GM12891 (cell line): Measurements from ENCODE around the gene UMAD1.

Experiments used
- PAX5 ChIP-seq: IDR thresholded peaks from 2 replicates; pipeline ENCODE4 v1.6.1; 2011; ENCODE audit warnings: low read length, moderate library complexity, mild to moderate bottlenecking; ENCODE audit not compliant: insufficient read depth, severe bottlenecking
- POLR2A ChIP-seq: IDR thresholded peaks from 2 replicates; pipeline ENCODE4 v1.6.1; 2011; ENCODE audit warnings: low read depth, low read length, control low read depth
- POLR2AphosphoS5 ChIP-seq: IDR thresholded peaks from 2 replicates; pipeline ENCODE4 v1.6.1; 2011; ENCODE audit warnings: low read depth, low read length, control low read depth
- POU2F2 ChIP-seq: IDR thresholded peaks from 2 replicates; pipeline ENCODE4 v1.6.1; 2011; ENCODE audit warnings: low read depth, mild to moderate bottlenecking, control low read depth, low read length, moderate library complexity
- SPI1 ChIP-seq: IDR thresholded peaks from 2 replicates; pipeline ENCODE4 v1.6.1; 2011; ENCODE audit warnings: low read depth, low read length, control low read depth
- TAF1 ChIP-seq: IDR thresholded peaks from 2 replicates; pipeline ENCODE4 v1.6.1; 2011; ENCODE audit warnings: low read depth, low read length, control low read depth

DNA sequence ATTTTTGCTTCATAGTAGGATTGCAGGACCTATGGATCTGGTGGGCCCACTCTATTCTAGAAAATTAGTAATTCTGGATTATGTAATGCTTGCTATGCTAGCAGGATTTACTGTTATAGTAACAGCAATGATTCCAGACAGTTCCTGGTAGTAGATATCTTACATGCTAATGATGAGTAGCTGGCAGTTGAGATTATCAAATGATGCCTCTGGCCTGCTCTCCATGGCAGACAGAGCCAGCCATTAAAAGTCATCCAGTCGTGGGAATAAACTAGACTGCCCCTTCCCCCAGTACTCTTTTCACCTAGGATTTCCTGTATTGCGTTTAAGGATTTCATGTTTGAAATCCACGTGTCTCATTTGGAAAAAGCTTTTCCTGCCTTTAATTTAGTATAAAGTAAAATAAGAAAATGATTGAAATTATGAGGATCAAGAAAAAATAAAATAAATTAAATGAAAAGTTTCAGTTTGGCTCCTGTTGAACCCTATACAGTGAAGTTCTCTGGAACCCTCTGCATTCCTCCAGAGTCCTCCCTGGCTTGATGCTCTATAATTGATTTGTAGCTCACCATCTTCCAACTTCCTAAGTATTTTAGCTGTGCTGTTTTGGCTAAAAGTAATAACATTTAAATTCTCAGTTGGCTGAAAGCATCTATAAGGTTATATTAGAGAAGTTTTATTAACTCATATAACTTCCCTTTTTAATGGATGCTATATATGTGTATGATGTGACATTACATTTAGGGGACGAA lies 14.6 kb downstream of the UMAD1 start:
- TF ChIP-seq POLR2AphosphoS5 (no peak), POLR2A (no peak), TAF1 (no peak), POU2F2 (no peak), SPI1 (no peak), PAX5 (no peak)
